BE2C (cell line): ENCODE measurements around the gene MID2.

Experiments
- DNase-seq: peaks from one replicate; pipeline ENCODE4 v3.0.0-alpha.2; 2020
- H3K27me3 ChIP-seq: fragments of 250-450 bp; sonication (Bioruptor Pico); 2 replicates; pipeline ENCODE4 v1.5.1; 2020; ENCODE audit warnings: mild to moderate bottlenecking
- H3K36me3 ChIP-seq: fragments of 250-450 bp; sonication (Bioruptor Pico); 2 replicates; pipeline ENCODE4 v1.5.1; 2020; ENCODE audit warnings: mild to moderate bottlenecking
- H3K4me1 ChIP-seq: fragments of 250-450 bp; sonication (Bioruptor Pico); 2 replicates; pipeline ENCODE4 v1.5.1; 2020
- H3K4me3 ChIP-seq: 2 replicates; pipeline ENCODE4 v1.5.1; 2011; ENCODE audit warnings: low read depth, low read length
- H3K9me3 ChIP-seq: fragments of 250-450 bp; sonication (Bioruptor Pico); 2 replicates; pipeline ENCODE4 v1.5.1; 2020
- CTCF ChIP-seq: IDR thresholded peaks from 2 replicates; pipeline ENCODE4 v1.5.1; 2012; ENCODE audit warnings: mild to moderate bottlenecking, low read depth, low read length

MID2 gene

GRCh38 chrX:107968623-107969022 is 143.0 kb downstream of the MID2 start:
- TF ChIP-seq CTCF = no peak
- no peaks in the 10 kb centered on the region for H3K4me1 ChIP-seq
- no peak for DNase-seq
- no peaks in the 10 kb centered on the region for H3K9me3 ChIP-seq
- H3K27me3 ChIP-seq = no peaks in the 10 kb centered on the region
- H3K36me3 ChIP-seq = no peaks in the 10 kb centered on the region
- no peak overlapping the region for H3K4me3 ChIP-seq

GRCh38 chrX:107970073-107970472 is 144.4 kb downstream of the MID2 start:
- H3K4me3 ChIP-seq = no peak overlapping the region
- no peaks in the 10 kb centered on the region for H3K36me3 ChIP-seq
- no peak for DNase-seq
- no peaks in the 10 kb centered on the region for H3K4me1 ChIP-seq
- H3K27me3 ChIP-seq = no peaks in the 10 kb centered on the region
- no peaks in the 10 kb centered on the region for H3K9me3 ChIP-seq
- no peak for TF ChIP-seq CTCF

- no peak for TF ChIP-seq CTCF
- H3K36me3 ChIP-seq = no peaks in the 10 kb centered on the region
- no peaks in the 10 kb centered on the region for H3K4me1 ChIP-seq
- no peak for DNase-seq
- H3K27me3 ChIP-seq = no peaks in the 10 kb centered on the region
- H3K4me3 ChIP-seq = no peak overlapping the region
- H3K9me3 ChIP-seq = no peaks in the 10 kb centered on the region
These were observed 146.0 kb downstream of the MID2 start for GRCh38 chrX:107971636-107972035.
